ENCODE measurements around the gene CELF2.

DNA sequence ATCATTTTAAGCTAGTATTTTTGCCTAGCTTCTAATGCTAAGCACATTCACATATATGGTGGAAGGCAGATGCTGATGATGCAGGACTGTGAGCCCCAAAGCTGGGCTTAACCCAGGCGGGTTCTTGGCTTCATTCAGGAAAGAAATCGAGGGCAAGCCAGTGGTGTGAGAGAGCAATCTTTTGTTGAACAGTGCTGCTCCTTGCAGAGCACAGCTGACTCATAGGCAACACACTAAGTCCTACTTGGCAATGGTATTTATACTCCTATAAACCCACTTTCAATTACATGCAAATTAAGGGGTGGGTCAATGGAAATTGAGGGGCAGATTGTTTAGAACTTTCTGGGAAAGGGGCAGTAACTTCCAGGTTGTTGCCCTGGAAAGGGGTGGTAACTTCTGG, 42.0 kb upstream of the CELF2 start:
- TF ChIP-seq, protein P1, sequence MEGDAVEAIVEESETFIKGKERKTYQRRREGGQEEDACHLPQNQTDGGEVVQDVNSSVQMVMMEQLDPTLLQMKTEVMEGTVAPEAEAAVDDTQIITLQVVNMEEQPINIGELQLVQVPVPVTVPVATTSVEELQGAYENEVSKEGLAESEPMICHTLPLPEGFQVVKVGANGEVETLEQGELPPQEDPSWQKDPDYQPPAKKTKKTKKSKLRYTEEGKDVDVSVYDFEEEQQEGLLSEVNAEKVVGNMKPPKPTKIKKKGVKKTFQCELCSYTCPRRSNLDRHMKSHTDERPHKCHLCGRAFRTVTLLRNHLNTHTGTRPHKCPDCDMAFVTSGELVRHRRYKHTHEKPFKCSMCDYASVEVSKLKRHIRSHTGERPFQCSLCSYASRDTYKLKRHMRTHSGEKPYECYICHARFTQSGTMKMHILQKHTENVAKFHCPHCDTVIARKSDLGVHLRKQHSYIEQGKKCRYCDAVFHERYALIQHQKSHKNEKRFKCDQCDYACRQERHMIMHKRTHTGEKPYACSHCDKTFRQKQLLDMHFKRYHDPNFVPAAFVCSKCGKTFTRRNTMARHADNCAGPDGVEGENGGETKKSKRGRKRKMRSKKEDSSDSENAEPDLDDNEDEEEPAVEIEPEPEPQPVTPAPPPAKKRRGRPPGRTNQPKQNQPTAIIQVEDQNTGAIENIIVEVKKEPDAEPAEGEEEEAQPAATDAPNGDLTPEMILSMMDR (tag by site-specific recombination; IDR thresholded peaks at IDR 0.05) = no peak
- TF ChIP-seq, protein P2, sequence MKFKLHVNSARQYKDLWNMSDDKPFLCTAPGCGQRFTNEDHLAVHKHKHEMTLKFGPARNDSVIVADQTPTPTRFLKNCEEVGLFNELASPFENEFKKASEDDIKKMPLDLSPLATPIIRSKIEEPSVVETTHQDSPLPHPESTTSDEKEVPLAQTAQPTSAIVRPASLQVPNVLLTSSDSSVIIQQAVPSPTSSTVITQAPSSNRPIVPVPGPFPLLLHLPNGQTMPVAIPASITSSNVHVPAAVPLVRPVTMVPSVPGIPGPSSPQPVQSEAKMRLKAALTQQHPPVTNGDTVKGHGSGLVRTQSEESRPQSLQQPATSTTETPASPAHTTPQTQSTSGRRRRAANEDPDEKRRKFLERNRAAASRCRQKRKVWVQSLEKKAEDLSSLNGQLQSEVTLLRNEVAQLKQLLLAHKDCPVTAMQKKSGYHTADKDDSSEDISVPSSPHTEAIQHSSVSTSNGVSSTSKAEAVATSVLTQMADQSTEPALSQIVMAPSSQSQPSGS (tag by site-specific recombination; IDR thresholded peaks at IDR 0.05; ENCODE audit: low read depth) = no peak
- TF ChIP-seq, protein P3, sequence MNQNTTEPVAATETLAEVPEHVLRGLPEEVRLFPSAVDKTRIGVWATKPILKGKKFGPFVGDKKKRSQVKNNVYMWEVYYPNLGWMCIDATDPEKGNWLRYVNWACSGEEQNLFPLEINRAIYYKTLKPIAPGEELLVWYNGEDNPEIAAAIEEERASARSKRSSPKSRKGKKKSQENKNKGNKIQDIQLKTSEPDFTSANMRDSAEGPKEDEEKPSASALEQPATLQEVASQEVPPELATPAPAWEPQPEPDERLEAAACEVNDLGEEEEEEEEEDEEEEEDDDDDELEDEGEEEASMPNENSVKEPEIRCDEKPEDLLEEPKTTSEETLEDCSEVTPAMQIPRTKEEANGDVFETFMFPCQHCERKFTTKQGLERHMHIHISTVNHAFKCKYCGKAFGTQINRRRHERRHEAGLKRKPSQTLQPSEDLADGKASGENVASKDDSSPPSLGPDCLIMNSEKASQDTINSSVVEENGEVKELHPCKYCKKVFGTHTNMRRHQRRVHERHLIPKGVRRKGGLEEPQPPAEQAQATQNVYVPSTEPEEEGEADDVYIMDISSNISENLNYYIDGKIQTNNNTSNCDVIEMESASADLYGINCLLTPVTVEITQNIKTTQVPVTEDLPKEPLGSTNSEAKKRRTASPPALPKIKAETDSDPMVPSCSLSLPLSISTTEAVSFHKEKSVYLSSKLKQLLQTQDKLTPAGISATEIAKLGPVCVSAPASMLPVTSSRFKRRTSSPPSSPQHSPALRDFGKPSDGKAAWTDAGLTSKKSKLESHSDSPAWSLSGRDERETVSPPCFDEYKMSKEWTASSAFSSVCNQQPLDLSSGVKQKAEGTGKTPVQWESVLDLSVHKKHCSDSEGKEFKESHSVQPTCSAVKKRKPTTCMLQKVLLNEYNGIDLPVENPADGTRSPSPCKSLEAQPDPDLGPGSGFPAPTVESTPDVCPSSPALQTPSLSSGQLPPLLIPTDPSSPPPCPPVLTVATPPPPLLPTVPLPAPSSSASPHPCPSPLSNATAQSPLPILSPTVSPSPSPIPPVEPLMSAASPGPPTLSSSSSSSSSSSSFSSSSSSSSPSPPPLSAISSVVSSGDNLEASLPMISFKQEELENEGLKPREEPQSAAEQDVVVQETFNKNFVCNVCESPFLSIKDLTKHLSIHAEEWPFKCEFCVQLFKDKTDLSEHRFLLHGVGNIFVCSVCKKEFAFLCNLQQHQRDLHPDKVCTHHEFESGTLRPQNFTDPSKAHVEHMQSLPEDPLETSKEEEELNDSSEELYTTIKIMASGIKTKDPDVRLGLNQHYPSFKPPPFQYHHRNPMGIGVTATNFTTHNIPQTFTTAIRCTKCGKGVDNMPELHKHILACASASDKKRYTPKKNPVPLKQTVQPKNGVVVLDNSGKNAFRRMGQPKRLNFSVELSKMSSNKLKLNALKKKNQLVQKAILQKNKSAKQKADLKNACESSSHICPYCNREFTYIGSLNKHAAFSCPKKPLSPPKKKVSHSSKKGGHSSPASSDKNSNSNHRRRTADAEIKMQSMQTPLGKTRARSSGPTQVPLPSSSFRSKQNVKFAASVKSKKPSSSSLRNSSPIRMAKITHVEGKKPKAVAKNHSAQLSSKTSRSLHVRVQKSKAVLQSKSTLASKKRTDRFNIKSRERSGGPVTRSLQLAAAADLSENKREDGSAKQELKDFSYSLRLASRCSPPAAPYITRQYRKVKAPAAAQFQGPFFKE (tag by site-specific recombination; IDR thresholded peaks at IDR 0.05; ENCODE audit: borderline replicate concordance) = no peak
- TF ChIP-seq ZNF596 (tag by site-specific recombination; IDR thresholded peaks at IDR 0.05) (no peak), ZNF37A (tag by site-specific recombination; IDR thresholded peaks at IDR 0.05) (no peak), ZNF560 (tag by site-specific recombination; IDR thresholded peaks at IDR 0.05; ENCODE audit: borderline replicate concordance) (no peak), MYNN (tag by site-specific recombination; IDR thresholded peaks at IDR 0.05; ENCODE audit: borderline replicate concordance) (no peak), ZNF202 (tag by site-specific recombination; IDR thresholded peaks at IDR 0.05; ENCODE audit: borderline replicate concordance) (no peak)
- TF ChIP-seq, protein P4, sequence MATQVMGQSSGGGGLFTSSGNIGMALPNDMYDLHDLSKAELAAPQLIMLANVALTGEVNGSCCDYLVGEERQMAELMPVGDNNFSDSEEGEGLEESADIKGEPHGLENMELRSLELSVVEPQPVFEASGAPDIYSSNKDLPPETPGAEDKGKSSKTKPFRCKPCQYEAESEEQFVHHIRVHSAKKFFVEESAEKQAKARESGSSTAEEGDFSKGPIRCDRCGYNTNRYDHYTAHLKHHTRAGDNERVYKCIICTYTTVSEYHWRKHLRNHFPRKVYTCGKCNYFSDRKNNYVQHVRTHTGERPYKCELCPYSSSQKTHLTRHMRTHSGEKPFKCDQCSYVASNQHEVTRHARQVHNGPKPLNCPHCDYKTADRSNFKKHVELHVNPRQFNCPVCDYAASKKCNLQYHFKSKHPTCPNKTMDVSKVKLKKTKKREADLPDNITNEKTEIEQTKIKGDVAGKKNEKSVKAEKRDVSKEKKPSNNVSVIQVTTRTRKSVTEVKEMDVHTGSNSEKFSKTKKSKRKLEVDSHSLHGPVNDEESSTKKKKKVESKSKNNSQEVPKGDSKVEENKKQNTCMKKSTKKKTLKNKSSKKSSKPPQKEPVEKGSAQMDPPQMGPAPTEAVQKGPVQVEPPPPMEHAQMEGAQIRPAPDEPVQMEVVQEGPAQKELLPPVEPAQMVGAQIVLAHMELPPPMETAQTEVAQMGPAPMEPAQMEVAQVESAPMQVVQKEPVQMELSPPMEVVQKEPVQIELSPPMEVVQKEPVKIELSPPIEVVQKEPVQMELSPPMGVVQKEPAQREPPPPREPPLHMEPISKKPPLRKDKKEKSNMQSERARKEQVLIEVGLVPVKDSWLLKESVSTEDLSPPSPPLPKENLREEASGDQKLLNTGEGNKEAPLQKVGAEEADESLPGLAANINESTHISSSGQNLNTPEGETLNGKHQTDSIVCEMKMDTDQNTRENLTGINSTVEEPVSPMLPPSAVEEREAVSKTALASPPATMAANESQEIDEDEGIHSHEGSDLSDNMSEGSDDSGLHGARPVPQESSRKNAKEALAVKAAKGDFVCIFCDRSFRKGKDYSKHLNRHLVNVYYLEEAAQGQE (tag by site-specific recombination; IDR thresholded peaks at IDR 0.05) = no peak
